Posterior vena cava (tissue), 2 donors: ENCODE results near the gene FFAR4. TPM values are rescaled to one million over a fixed set of nuclear protein-coding genes. Genes with fewer than 3 reads are reported as not detected.

Experiments
- DNase-seq: peaks from one replicate; pipeline ENCODE4 v3.0.0-alpha.2; 2020; ENCODE audit warnings: low spot score
- intact Hi-C, 2 donors: fragments of 100-400 bp; cut with DNase I; formaldehyde crosslinking; loops; one replicate each; pipeline versions ENCODE4 v1.14.1 to v1.14.2; 2022 to 2023
- total RNA-seq, 2 donors: library from RNA; stranded (reverse); fragmentation: NEBNext Ultra II Directional; extraction: Animal tissue kit (Norgen Biotek cat#: 25700); gene quantifications; one replicate each; pipeline ENCODE4 v1.2.1, GENCODE V29; 2021
- donor health status: DM: yes; HTN: yes; CAD: no.
- donor health status: DM: yes; HTN: yes; CAD: no.

Gene FFAR4
- total RNA-seq, 2 donors from 2014 or later, result 0.14 to 0.56 TPM

GRCh38 chr10:93629647-93630305 lies 63.3 kb downstream of the FFAR4 start:
- intact Hi-C loops, result no loop called here
- no peak for DNase-seq

- DNase-seq, result no peak
- intact Hi-C loops, result no loop called here
These were observed 64.4 kb downstream of the FFAR4 start for GRCh38 chr10:93630625-93631557.

Other genes starting within 250 kb of the FFAR4 start
- 100 to 1,000 TPM; 182 to 227 TPM for gene MYOF, start 84.3 kb upstream of the FFAR4 start, total RNA-seq
- gene CEP55, start 70.1 kb upstream of the FFAR4 start, total RNA-seq, result 1 to 10 TPM in 1 of 2 donors, under 1 TPM in 1; 0.48 to 1.1 TPM
- 1 to 10 TPM; 3.1 to 3.2 TPM for gene RBP4, start 34.6 kb downstream of the FFAR4 start, total RNA-seq
- not detected for gene PDE6C, start 45.9 kb downstream of the FFAR4 start, total RNA-seq
- 10 to 100 TPM; 15.1 to 24.4 TPM for gene FRA10AC1, start 135.9 kb downstream of the FFAR4 start, total RNA-seq
- gene LGI1, start 191.3 kb downstream of the FFAR4 start, total RNA-seq, result 1 to 10 TPM in 1 of 2 donors, not detected in 1; 2.6 TPM